Endothelial cell of umbilical vein (primary cell): ENCODE measurements around the gene OSBP2.

Experiments
- EZH2 ChIP-seq: IDR thresholded peaks from 2 replicates; pipeline ENCODE4 v1.6.1; 2012; ENCODE audit warnings: borderline replicate concordance, low read depth, mild to moderate bottlenecking, moderate library complexity, low read length, inconsistent platforms; ENCODE audit not compliant: severe bottlenecking
- JUN ChIP-seq: IDR thresholded peaks from 2 replicates; pipeline ENCODE4 v1.6.1; 2011; ENCODE audit warnings: borderline replicate concordance, low read depth; ENCODE audit not compliant: insufficient read length, insufficient read depth
- POLR2A ChIP-seq: IDR thresholded peaks from 2 replicates; pipeline ENCODE4 v1.6.1; 2012; ENCODE audit warnings: low read depth, mild to moderate bottlenecking, control low read depth, low read length
- TF ChIP-seq, protein P1 (sequence below), 2 donors: IDR thresholded peaks; 1 replicate in 1 of 2; 2 replicates in 1 of 2; pipeline ENCODE4 v1.5.1; 2011; ENCODE audit warnings: low read length in 2 of 2, mild to moderate bottlenecking in 2 of 2, moderate library complexity in 2 of 2, control low read depth in 1 of 2, inconsistent platforms in 1 of 2, low read depth in 1 of 2; ENCODE audit not compliant: insufficient read depth in 1 of 2; ENCODE audit errors: extremely low read depth in 1 of 2
- TF ChIP-seq, protein P2 (sequence below): IDR thresholded peaks from 2 replicates; pipeline ENCODE4 v1.6.1; 2011; ENCODE audit not compliant: insufficient read depth, insufficient read length

DNA sequence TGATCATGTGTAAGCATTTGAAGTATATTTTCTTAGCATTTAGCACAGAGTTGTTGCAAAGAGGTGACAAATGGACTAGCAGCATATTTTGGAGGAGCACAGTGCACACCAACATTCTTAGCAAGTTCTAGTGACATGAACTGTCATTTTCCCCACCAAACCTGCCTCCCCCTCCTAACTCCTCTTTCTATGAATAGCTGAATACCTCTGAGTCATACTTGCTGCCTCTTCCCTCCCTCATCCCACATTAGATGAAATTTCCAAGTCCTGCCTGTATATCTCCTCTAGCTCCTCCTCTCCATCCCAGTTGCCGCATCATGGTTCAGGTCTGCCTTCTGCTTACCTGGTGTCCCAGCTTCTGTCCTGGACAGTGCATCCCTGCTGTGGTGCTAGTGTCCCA lies 7.2 kb downstream of the OSBP2 start:
- TF ChIP-seq, protein P1, sequence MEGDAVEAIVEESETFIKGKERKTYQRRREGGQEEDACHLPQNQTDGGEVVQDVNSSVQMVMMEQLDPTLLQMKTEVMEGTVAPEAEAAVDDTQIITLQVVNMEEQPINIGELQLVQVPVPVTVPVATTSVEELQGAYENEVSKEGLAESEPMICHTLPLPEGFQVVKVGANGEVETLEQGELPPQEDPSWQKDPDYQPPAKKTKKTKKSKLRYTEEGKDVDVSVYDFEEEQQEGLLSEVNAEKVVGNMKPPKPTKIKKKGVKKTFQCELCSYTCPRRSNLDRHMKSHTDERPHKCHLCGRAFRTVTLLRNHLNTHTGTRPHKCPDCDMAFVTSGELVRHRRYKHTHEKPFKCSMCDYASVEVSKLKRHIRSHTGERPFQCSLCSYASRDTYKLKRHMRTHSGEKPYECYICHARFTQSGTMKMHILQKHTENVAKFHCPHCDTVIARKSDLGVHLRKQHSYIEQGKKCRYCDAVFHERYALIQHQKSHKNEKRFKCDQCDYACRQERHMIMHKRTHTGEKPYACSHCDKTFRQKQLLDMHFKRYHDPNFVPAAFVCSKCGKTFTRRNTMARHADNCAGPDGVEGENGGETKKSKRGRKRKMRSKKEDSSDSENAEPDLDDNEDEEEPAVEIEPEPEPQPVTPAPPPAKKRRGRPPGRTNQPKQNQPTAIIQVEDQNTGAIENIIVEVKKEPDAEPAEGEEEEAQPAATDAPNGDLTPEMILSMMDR (IDR thresholded peaks at IDR 0.05; ENCODE audit: extremely low read depth in 1 of 2, insufficient read depth in 1 of 2, low read depth in 1 of 2, low read length in 2 of 2): no peak
- TF ChIP-seq, protein P2, sequence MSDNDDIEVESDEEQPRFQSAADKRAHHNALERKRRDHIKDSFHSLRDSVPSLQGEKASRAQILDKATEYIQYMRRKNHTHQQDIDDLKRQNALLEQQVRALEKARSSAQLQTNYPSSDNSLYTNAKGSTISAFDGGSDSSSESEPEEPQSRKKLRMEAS: no peak
- no peak for TF ChIP-seq JUN
- no peak for TF ChIP-seq POLR2A
- TF ChIP-seq EZH2: no peak
